Stomach (tissue), 9 donors: ENCODE data around the gene PFKFB3. TPM values are rescaled to one million over a fixed set of nuclear protein-coding genes. Genes with fewer than 3 reads are reported as not detected.

Source experiments
- DNase-seq, 2 donors: peaks; one replicate each; pipeline versions ENCODE4 v3.0.0 to v3.0.0-alpha.2; 2013 to 2019
- H3K27ac ChIP-seq, 5 donors: fragments of 200-600 bp in 4 of 5; sonication (generic) in 4 of 5; one replicate each; pipeline ENCODE4 v1.5.1; 2013 to 2019; ENCODE audit warnings: mild to moderate bottlenecking in 1 of 5, moderate library complexity in 1 of 5
- H3K27me3 ChIP-seq, 3 donors: fragments of 200-600 bp; sonication (generic); one replicate each; pipeline ENCODE4 v1.5.1; 2017 to 2019; ENCODE audit warnings: mixed run types in 1 of 3
- H3K36me3 ChIP-seq, 4 donors: fragments of 200-600 bp; sonication (generic); 1 replicate in 3 of 4; 2 replicates in 1 of 4; pipeline ENCODE4 v1.5.1; 2016 to 2019
- H3K4me1 ChIP-seq, 4 donors: fragments of 200-600 bp; sonication (generic); one replicate each; pipeline ENCODE4 v1.5.1; 2016 to 2019
- H3K4me3 ChIP-seq, 4 donors: fragments of 200-600 bp; sonication (generic) in 3 of 4; one replicate each; pipeline ENCODE4 v1.5.1; 2016 to 2019; ENCODE audit warnings: mild to moderate bottlenecking in 1 of 4
- H3K9me3 ChIP-seq, 4 donors: fragments of 200-600 bp; sonication (generic); one replicate each; pipeline ENCODE4 v1.5.1; 2016 to 2019
- EP300 ChIP-seq: sonication (generic); formaldehyde crosslinking; IDR thresholded peaks from one replicate; pipeline ENCODE4 v1.6.1; 2017; ENCODE audit warnings: antibody characterized with exemption
- POLR2A ChIP-seq, 4 donors: fragments of 450-650 bp; IDR thresholded peaks; one replicate each; pipeline ENCODE4 v1.6.1; 2016; ENCODE audit warnings: antibody characterized with exemption in 4 of 4, control low read depth in 2 of 4, mild to moderate bottlenecking in 1 of 4, moderate library complexity in 1 of 4
- POLR2AphosphoS5 ChIP-seq, 3 donors: sonication (generic); formaldehyde crosslinking; IDR thresholded peaks; one replicate each; pipeline ENCODE4 v1.6.1; 2016; ENCODE audit warnings: antibody characterized with exemption in 3 of 3
- WGBS, 5 donors: extraction: QIAGEN DNeasy Blood & Tissue Kit in 3 of 5; methylation state at CpG; one replicate each; pipeline versions ENCODE4 v1.1.5 to v1.1.7; 2013 to 2018; 5-methylcytosine and 5-hydroxymethylcytosine counted together
- intact Hi-C: fragments of 100-400 bp; cut with DNase I; formaldehyde crosslinking; loops from one replicate; pipeline ENCODE4 v1.15.1; 2023; ENCODE audit warnings: low total_unique reads
- polyA plus RNA-seq, 3 donors: library from polyadenylated mRNA; stranded (reverse); fragments of 200-250 nt; gene quantifications; one replicate each; pipeline ENCODE4 v1.2.3, GENCODE V29; 2013
- total RNA-seq, 5 donors: library from RNA; depleted of rRNA; stranded (reverse); fragments of >200 nt; gene quantifications; one replicate each; pipeline versions ENCODE4 v1.1.0 to v1.2.3, GENCODE V29; 2014 to 2016
- TF ChIP-seq, protein P1 (sequence below), 7 experiments: fragments of 450-650 bp in 4 of 7; fragments of 200-600 bp in 3 of 7; sonication (generic) in 3 of 7; IDR thresholded peaks; one replicate each; pipeline ENCODE4 v1.5.1; 2016 to 2019; ENCODE audit warnings: antibody characterized with exemption in 7 of 7, control low read depth in 2 of 7, mild to moderate bottlenecking in 1 of 7
- donor health status: healthy with polysubstance abuse.
- donor health status: Bipolar disorder and iron deficiency.
- donor health status: healthy.

The PFKFB3 gene
- total and polyA plus RNA-seq, 8 donors: 17.7 to 199 (median 38.0) TPM

DNA sequence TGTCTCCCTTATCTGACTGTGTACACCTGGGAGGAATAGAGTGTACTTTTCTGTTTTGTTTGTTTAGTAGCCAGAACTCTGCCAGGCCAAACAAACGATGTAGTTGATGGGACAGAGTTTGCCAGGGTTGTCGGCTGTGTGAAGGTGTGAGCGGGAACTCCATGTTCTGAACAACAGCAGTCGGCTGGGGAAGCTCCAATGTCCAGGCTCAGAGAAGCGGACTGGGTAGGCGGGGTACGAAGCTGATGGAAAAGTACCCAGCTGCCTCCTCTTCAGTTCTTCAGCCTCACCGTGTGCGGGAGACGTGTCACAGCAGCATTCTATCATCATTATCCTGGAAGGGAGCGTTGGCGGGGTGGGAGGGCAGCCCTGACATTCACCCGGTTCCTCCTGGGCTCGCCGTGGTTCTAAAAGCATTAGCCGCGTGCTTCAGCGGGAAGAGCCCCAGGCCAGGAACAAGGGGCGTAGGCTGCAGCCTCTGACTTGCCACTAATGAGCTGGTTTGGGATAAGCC, 52.9 kb downstream of the PFKFB3 start:
- 67 to 77% (median 71%) methylated on average over 19 of the region's 19 CpGs for WGBS, 5 donors
- no peaks in the 10 kb centered on the region for H3K27me3 ChIP-seq
- DNase-seq: peak in 1 of 2 donors; percentile 84
- H3K4me3 ChIP-seq: no peak overlapping the region
- H3K9me3 ChIP-seq: no peaks in the 10 kb centered on the region
- H3K36me3 ChIP-seq: no peaks in the 10 kb centered on the region
- peaks cover 0 to 18% (median 11%) of the 10 kb centered on the region in 4 donors for H3K4me1 ChIP-seq
- H3K27ac ChIP-seq: peak overlapping the region in 3 of 5 donors; percentile 22 to 34 (median 28)
- intact Hi-C loops: no loop called here
- peak in 2 of 3 donors; percentile 35 to 69 for TF ChIP-seq POLR2AphosphoS5 (IDR thresholded peaks at IDR 0.05)
- no peak for TF ChIP-seq EP300

DNA sequence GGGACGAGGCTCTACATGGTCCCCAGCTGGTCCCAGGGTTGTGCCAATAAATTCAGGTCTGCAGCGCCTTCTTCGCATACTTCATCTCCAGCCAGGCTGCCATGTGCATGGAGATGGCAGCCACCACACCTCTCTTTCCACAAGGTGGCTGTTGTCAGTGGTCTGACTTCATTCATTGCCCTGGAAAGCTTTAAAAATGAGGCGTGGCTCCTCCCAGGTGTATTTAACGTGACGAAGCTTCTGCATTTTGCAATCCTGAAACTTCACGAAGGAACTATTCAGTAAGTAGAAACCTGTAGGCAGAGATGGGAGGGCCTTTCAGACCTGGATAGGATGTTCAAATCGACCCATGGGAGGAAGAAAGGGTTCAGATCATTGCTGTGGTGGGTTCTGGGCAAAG, 53.7 kb downstream of the PFKFB3 start:
- TF ChIP-seq, protein P1, sequence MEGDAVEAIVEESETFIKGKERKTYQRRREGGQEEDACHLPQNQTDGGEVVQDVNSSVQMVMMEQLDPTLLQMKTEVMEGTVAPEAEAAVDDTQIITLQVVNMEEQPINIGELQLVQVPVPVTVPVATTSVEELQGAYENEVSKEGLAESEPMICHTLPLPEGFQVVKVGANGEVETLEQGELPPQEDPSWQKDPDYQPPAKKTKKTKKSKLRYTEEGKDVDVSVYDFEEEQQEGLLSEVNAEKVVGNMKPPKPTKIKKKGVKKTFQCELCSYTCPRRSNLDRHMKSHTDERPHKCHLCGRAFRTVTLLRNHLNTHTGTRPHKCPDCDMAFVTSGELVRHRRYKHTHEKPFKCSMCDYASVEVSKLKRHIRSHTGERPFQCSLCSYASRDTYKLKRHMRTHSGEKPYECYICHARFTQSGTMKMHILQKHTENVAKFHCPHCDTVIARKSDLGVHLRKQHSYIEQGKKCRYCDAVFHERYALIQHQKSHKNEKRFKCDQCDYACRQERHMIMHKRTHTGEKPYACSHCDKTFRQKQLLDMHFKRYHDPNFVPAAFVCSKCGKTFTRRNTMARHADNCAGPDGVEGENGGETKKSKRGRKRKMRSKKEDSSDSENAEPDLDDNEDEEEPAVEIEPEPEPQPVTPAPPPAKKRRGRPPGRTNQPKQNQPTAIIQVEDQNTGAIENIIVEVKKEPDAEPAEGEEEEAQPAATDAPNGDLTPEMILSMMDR (IDR thresholded peaks at IDR 0.05): no peak
- no peak for TF ChIP-seq POLR2AphosphoS5 (IDR thresholded peaks at IDR 0.05)
- no peak for TF ChIP-seq EP300
- TF ChIP-seq POLR2A (IDR thresholded peaks at IDR 0.05): no peak
- Histone ChIP-seq H3K4me3 (no peak overlapping the region), H3K27ac (no peak overlapping the region), H3K9me3 (no peaks in the 10 kb centered on the region), H3K4me1 (peaks cover 0 to 18% (median 11%) of the 10 kb centered on the region in 4 donors), H3K27me3 (no peaks in the 10 kb centered on the region), H3K36me3 (no peaks in the 10 kb centered on the region)
- 87 to 94% (median 91%) methylated on average over 8 of the region's 8 CpGs for WGBS, 5 donors
- no peak for DNase-seq
- intact Hi-C loops: no loop called here

DNA sequence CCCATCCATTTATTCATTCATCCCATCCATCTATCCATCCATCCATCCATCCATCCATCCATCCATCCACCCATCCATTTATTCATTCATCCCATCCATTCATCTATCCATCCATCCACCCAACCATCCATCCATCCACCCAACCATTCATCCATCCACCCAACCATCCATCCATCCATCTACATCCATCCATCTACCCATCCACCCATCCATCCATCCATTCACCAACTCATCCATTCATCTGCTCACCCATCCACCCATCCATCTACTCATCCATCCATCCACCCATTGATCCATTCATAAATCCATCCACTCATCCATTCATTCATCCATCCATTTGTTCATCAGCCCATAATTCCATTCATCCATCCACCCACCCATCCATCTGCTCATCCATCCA, 56.4 kb downstream of the PFKFB3 start:
- Histone ChIP-seq H3K36me3 (no peaks in the 10 kb centered on the region), H3K4me3 (no peak overlapping the region), H3K9me3 (no peaks in the 10 kb centered on the region), H3K27ac (no peak overlapping the region), H3K4me1 (peaks cover 0 to 18% (median 11%) of the 10 kb centered on the region in 4 donors), H3K27me3 (no peaks in the 10 kb centered on the region)
- intact Hi-C loops: no loop called here
- TF ChIP-seq POLR2AphosphoS5 (IDR thresholded peaks at IDR 0.05): no peak
- no peak for TF ChIP-seq POLR2A (IDR thresholded peaks at IDR 0.05)
- TF ChIP-seq, protein P1 (IDR thresholded peaks at IDR 0.05): no peak
- no peak for TF ChIP-seq EP300
- no peak for DNase-seq

DNA sequence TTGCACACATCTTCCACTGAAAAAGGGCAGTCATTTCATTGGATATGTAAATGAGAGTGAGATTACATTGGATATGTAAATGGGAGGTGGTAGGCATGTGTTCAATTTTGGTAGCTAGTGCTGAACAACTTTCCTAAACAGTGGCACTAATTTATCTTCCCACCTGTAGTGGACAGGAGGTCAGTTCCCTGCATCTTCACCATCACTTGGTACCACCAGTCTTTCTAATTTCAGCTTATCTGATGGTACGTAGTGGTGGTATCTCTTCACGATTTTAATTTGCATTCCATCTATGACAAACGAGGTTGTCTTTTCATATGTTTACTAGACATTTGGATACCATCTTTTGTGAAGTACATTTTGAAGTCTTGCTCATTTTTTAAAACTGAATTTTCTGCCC, 58.1 kb downstream of the PFKFB3 start:
- no peaks in the 10 kb centered on the region for H3K9me3 ChIP-seq
- H3K27me3 ChIP-seq: no peaks in the 10 kb centered on the region
- intact Hi-C loops: no loop called here
- H3K4me1 ChIP-seq: peaks cover 0 to 9% (median 8%) of the 10 kb centered on the region in 4 donors
- H3K27ac ChIP-seq: no peak overlapping the region
- no peak for DNase-seq
- no peak overlapping the region for H3K4me3 ChIP-seq
- TF ChIP-seq POLR2AphosphoS5 (IDR thresholded peaks at IDR 0.05) (no peak), EP300 (no peak), POLR2A (IDR thresholded peaks at IDR 0.05) (no peak)
- TF ChIP-seq, protein P1 (IDR thresholded peaks at IDR 0.05): no peak
- whole genome bisulfite sequencing, 5 donors: 89 to 94% (median 90%) methylated on average over 3 of the region's 3 CpGs
- H3K36me3 ChIP-seq: no peaks in the 10 kb centered on the region

DNA sequence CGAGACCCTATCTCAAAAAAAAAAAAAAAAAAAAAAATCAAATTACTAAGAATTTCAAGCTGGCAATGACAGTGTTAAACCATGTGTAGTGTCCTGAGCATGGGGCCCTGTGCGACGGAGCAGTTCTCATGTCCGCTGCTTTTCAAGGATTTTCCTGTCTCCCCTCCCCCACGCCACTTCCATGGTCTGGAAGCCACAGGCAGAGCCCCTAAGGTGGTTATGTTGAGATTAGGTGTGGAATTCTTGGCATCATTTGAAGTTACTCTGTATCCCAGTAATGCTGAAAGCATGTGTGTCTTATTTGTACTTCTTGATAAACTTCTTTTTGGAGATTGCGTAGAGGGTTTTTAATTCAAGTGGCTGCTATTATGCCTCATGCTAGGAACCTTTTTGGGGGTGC, 65.2 kb downstream of the PFKFB3 start:
- Histone ChIP-seq H3K4me1 (peaks cover 11 to 46% (median 21%) of the 10 kb centered on the region in 4 donors), H3K4me3 (no peak overlapping the region), H3K27ac (peak overlapping the region in 4 of 5 donors; percentile 40 to 83 (median 65)), H3K9me3 (no peaks in the 10 kb centered on the region), H3K36me3 (no peaks in the 10 kb centered on the region), H3K27me3 (no peaks in the 10 kb centered on the region)
- TF ChIP-seq EP300 (no peak), POLR2AphosphoS5 (IDR thresholded peaks at IDR 0.05) (peak in 1 of 3 donors; percentile 47), POLR2A (IDR thresholded peaks at IDR 0.05) (no peak)
- TF ChIP-seq, protein P1 (IDR thresholded peaks at IDR 0.05): no peak
- intact Hi-C loops: no loop called here
- 29 to 50% (median 30%) methylated on average over 5 to 6 of the region's 6 CpGs for WGBS, 5 donors
- peak in 1 of 2 donors; percentile 48 for DNase-seq
